HG02973 (cell line): ENCODE measurements around the gene CMBL.
A peak's percentile ranks its signal among the peaks of the same experiment; 100 is the strongest.

Source experiments
- ATAC-seq: cut with Tn5 transposase; IDR thresholded peaks from one replicate; pipeline ENCODE4 v1.9.1; 2021; ENCODE audit warnings: moderate library complexity; ENCODE audit not compliant: unreplicated experiment

Gene CMBL

GRCh38 chr5:10333154-10334006 lies 25.7 kb upstream of the CMBL start:
- no peak for ATAC-seq

- no peak for ATAC-seq
Measured at GRCh38 chr5:10332301-10332700, 24.6 kb upstream of the CMBL start.

DNA sequence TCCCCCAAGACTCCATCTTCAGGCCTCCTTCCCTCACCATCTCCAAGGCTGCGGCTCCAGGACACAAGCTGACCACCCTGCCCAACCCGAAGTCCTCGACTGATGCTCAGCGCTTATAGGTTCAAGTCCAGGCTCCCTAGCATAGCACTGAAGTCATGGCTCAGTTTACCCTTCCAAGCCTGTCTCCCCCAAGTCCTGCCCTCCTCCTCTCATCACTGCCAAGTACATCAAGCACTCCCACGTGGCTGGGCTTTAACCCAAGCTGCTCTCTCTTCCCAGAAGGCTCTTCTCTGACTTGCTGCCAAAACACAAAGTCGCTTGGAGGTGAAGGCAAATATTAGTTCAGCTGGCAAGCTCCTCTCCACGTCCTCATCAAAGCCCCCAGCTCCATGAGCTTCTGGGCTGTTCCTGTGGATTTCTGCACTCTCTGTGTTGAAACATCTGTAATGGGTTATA lies 23.7 kb upstream of the CMBL start:
- ATAC-seq = no peak

DNA sequence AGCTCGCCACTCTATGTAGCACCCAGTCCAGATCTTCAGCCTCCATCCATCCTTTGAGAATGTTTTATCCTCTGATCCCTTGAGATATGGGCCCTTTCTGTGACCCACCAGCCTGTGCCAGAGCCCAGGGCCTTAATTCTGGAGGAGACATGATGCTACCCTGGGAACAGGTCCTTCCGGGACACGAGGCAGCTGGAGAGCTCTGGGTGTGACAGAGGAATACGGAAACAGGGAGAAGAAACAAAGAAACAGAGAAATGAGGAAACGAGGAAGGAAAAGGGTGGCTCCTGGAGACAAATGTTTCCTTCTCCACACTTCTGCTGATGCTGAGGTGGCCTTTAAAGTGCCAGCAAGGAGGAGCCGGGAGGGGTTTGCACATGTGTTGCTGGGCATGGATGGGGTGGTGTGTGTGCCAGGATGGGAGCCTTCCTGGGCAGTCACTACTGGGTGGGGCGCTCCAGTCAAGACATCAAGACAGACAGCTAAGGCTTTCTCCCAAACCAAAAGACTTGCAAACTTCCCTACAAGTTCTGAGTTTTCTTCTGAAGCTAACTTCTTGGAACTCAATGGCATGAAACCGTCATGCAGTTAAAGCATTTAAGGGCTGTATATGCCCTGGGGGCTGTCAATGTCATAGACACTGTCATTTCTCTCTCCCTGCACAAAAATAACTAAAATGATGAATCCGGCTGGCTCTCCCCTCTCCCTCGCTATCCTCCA lies 23.0 kb upstream of the CMBL start:
- ATAC-seq = no peak

- ATAC-seq = no peak
Measured at GRCh38 chr5:10329820-10330481, 22.2 kb upstream of the CMBL start.

DNA sequence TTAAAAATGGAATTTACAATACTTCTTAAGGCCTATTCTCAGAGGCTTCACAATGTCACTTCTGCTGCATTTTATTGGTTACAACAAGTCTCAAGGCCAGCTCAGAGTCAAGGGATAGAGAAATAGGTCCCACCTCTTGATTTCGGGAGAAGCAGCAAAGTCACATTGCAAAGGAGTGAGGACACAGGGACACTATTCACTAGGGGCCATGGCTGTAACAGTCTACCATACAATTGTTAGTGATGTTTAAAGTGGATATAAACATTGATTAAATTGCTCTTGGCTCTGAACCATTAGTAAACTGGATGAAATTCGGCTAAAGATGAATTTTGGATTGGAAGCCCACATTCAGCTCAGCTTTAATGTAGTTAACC lies 21.7 kb upstream of the CMBL start:
- ATAC-seq = no peak

DNA sequence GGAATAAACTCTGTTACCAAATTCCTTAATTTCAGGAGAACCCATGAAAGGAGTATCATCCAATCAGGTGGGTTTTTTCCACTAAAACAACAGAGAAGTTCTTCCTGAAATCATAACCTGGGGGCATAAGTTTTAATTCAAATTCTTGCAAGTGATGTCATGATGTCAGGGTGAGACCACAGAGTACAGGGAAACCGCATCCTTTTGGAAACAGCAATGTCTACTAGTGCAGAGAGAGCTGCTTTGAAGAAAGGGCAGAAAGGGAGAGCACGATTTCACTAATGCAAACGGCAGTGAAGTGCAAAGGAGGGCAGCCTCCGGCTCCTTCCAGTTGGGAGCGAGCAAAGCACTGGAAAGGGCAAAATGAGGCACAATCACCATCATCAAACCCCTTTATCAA lies 20.6 kb upstream of the CMBL start:
- ATAC-seq = no peak

DNA sequence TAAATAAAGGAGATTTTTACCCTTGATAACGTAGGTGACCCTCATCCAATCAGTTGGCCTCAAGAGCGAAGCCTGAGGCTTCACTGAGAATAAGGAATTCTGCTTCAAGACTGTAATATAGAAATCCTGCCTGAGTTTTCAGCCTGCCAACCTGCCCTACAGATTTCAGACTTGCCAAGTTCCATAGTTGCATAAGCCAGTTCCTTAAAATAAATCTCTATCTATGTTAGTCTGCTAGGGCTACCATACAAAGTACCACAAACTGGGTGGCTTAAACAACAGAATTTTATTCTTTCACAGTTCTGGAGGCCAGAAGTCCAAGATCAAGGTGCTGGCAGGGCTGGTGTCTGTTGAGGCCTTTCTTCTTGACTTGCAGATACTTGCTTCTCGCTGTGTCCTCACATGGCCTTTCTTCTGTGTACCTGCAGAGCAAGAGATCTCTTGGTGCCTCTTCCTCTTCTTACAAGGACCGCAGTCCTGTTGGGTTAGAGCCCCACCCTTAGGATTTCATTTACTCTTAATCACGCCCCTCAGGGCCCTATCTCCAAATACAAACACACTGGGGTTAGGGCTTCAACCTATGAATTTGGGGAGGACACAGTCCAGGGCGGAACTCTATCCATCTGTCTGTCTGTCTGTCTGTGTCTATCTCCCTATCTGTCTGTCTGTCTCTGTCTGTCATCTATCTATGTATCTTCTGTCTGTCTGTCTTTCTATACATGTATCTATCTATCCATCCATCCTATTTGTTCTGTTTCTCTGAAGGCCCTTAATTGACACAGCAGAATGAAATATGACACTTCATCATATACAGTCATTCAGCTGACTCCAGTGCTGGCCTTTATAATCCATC lies 17.0 kb upstream of the CMBL start:
- no peak for ATAC-seq

GRCh38 chr5:10323588-10324488 lies 16.1 kb upstream of the CMBL start:
- no peak for ATAC-seq

- ATAC-seq = no peak
Measured at GRCh38 chr5:10321882-10322281, 14.2 kb upstream of the CMBL start.

DNA sequence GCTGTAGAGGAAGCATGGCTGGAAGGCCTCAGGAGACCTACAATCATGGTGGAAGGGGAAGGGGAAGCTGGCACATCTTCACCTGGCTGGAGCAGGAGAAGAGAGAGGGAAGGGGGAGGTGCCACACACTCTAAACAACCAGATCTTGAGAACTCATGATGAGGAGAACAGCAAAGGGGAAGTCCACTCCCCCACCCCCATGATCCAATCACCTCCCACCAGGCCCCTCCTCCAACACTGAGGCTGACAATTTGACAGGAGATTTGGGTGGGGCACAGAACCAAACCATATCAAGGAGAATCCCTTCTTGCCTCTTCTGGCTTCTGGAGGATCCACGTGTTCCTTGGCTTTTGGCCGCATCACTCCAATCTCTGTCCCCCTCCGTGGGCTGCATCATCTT lies 13.1 kb upstream of the CMBL start:
- ATAC-seq = no peak

DNA sequence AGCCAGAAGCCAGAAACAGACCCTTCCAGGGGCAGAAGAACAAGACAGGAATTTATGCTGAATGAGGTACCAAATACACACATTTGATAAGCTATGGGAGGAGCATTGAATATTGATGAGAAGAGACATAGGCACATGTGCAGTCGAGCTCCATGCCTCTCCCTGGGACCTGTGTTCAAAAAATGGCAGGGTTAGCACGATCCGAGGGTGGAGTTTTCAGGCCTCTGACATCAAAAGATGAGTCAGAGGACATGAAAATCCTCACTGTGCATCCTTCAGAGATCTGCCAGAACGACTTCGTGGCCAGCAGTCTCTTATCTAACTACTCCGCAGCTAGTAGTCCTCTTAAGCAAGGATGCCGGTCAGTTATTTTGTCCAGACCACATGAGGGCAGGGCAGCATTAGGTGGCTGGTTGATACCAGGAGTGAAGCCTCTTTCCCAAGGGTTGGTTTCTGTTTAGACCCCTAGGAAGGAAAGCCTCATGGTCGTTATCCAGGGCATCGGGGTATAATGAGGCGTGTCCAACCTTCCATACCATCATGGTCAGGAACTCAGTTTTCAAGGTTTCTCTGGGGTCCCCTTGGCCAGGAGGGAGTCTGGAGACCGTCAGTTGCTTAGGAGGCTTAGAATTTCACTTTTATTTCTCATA lies 11.6 kb upstream of the CMBL start:
- ATAC-seq = no peak

GRCh38 chr5:10317825-10318682 lies 10.4 kb upstream of the CMBL start:
- ATAC-seq = peak; percentile 75

DNA sequence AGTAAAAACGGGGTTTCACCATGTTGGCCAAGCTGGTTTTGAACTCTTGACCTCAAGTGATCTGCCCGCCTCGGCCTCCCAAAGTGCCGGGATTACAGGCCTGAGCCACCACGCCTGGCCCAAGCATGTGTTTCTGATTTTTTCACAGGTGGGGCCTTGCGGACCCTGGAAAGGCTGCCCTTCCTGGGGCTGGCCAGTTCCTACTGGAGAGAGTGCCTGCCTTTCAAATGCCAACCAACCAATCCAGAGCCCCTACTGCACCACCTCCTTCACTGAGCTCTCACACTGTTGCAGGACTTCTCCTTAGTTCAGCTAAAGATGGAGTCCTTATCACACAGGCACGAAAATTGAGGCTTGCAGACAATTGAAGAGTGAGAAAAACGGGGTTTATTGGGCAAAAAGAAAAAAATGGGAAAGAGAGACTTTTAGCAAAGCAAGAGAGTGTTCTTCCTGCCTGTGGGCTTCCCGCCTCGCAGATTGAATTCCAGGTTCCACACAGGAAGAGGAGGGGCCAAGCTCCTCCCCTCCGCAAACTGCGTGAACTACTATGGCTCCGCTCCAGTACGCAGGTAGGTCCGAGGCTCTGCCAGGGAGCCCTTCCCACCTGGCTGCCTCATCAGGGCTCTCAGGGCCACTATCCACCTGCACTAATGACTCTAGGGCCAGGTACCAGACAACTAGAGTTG lies 8.3 kb upstream of the CMBL start:
- ATAC-seq = no peak

DNA sequence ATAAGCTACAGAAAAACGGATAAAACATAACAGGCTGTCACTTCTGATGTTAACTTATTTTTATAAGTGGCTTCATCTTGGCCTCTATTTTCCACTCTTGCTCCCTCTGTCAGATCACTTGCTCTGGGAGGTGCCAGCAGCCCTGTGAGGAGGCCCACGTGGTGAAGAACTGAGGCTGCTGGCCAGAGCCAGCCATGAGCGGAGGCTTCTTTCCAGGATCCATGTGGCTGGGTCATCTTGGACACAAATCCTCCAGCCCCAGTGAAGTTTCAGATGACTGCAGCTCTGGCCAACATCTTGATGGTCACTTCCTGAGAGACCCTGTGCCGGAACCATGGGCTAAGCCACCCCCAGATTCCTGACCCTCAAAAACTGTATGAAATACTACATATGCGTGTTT lies 7.5 kb upstream of the CMBL start:
- no peak for ATAC-seq

- ATAC-seq = no peak
Measured at GRCh38 chr5:10311595-10312425, 4.1 kb upstream of the CMBL start.
